ENCODE measurements around the gene DENND6A.
A peak's percentile ranks its signal among the peaks of the same experiment; 100 is the strongest.

Gene DENND6A

DNA sequence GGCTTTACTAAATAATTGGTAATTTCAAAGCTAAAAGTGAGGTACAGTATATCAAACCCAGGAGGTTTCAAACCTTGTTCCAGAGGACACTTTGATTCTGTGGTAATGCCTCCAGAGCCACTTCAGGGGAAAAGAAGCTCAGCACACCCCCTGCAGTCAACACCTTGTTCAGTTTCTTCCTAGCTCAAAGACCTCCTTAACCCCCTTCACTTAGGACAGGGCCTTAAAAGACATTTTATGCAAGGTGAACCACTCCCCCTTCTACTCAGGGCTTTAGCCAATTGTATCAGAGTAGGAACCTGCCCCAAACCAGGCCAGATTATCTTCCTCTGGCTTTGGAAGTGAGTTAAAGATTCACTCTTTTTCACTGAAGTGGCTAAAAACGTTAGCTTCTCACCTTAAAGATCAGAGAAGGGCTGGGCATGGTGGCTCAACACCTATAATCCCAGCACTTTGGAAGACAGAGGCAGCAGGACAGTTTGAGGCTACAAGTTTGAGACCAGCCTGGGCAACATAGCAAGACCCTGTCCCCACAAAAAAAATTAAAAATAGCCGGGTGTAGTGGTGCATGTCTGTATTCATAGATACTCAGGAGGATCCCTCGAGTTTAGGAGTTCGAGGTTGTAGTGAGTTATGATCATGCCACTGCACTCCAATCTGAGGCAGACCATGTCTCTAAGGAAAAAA, 3.4 kb downstream of the DENND6A start:
- CTCF ChIA-PET: interaction anchor here (0.6 kb wide), 1 partner anchor 20 kb away, joined by 3 read pairs; no protein-coding TSS in a partner anchor
- Histone ChIP-seq H3K36me3 (ENCODE audit: control insufficient read depth in 2 of 2, insufficient read depth in 1 of 2, low read length in 2 of 2) (no peaks in the 10 kb centered on the region; a peak in 1 of 3 replicates), H3K4me3 (ENCODE audit: low read depth, low read length) (no peak overlapping the region), H3K4me1 (ENCODE audit: control insufficient read depth, insufficient read depth, low read length) (no peaks in the 10 kb centered on the region), H3K9me3 (ENCODE audit: control insufficient read depth, insufficient read depth, low read depth, low read length) (no peaks in the 10 kb centered on the region), H3K27ac (ENCODE audit: extremely low read depth, low read depth, low read length) (no peak overlapping the region)
- POLR2A ChIA-PET: interaction anchor here (1.2 kb wide), 1 partner anchor 92 kb away, joined by 3 read pairs; the partner anchor contains the start of gene ARF4
- no peak for TF ChIP-seq ZNF335 (tag by site-specific recombination; conservative IDR thresholded peaks at IDR 0.05)
- peak; percentile 64 for TF ChIP-seq ZNF121 (tag by site-specific recombination; IDR thresholded peaks at IDR 0.05)

DNA sequence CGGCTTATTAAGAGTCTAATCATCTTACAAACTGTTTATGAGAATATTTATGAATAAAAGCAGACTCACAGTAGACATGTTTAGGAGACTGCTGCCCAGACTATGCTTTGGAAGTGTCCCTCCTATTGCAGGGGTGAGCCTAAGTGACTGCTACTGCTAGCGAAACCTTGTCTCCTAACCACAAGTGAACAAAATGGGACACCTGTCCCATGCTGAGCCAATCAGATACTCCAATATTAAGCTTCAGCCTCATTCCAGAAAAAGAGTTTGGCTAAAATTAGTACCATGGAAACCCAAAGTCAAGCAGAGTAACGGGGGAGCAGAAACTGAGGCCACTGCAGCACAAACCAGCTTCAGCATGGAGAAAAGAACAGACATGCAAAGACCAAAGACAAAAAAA, 4.6 kb downstream of the DENND6A start:
- no peak overlapping the region for H3K4me3 ChIP-seq (ENCODE audit: low read depth, low read length)
- TF ChIP-seq ZNF664 (tag by site-specific recombination; IDR thresholded peaks at IDR 0.05) (no peak), YY2 (tag by site-specific recombination; IDR thresholded peaks at IDR 0.05) (no peak), ZNF23 (tag by site-specific recombination; IDR thresholded peaks at IDR 0.05; ENCODE audit: borderline replicate concordance) (no peak), ZNF112 (tag by site-specific recombination; IDR thresholded peaks at IDR 0.05) (no peak), ZNF416 (tag by site-specific recombination; IDR thresholded peaks at IDR 0.05) (no peak), ZBTB1 (tag by site-specific recombination; IDR thresholded peaks at IDR 0.05) (no peak), ZNF747 (tag by site-specific recombination; IDR thresholded peaks at IDR 0.05) (no peak), ZNF423 (tag by site-specific recombination; IDR thresholded peaks at IDR 0.05) (no peak), ZNF398 (tag by site-specific recombination; IDR thresholded peaks at IDR 0.05) (no peak), ZNF529 (tag by site-specific recombination; IDR thresholded peaks at IDR 0.05; ENCODE audit: insufficient replicate concordance) (no peak), ZNF426 (tag by site-specific recombination; IDR thresholded peaks at IDR 0.05) (no peak), ZNF404 (tag by site-specific recombination; IDR thresholded peaks at IDR 0.05) (no peak), ZNF175 (tag by site-specific recombination; IDR thresholded peaks at IDR 0.05) (no peak), ZNF843 (tag by site-specific recombination; IDR thresholded peaks at IDR 0.05) (no peak), TCF7L2 (IDR thresholded peaks at IDR 0.05; ENCODE audit: borderline replicate concordance, low read depth, low read length) (no peak), TRIM28 (IDR thresholded peaks at IDR 0.05; ENCODE audit: borderline replicate concordance, low read length) (no peak), ZFHX2 (tag by site-specific recombination; conservative IDR thresholded peaks at IDR 0.05) (no peak)
- TF ChIP-seq, protein P1, sequence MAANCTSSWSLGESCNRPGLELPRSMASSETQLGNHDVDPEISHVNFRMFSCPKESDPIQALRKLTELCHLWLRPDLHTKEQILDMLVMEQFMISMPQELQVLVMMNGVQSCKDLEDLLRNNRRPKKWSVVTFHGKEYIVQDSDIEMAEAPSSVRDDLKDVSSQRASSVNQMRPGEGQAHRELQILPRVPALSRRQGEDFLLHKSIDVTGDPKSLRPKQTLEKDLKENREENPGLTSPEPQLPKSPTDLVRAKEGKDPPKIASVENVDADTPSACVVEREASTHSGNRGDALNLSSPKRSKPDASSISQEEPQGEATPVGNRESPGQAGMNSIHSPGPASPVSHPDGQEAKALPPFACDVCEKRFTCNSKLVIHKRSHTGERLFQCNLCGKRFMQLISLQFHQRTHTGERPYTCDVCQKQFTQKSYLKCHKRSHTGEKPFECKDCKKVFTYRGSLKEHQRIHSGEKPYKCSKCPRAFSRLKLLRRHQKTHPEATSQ (tag by site-specific recombination; IDR thresholded peaks at IDR 0.05): no peak
- H3K4me1 ChIP-seq (ENCODE audit: control insufficient read depth, insufficient read depth, low read length): no peaks in the 10 kb centered on the region
- CTCF ChIA-PET: no interaction called here
- no peaks in the 10 kb centered on the region; a peak in 1 of 3 replicates for H3K36me3 ChIP-seq (ENCODE audit: control insufficient read depth in 2 of 2, insufficient read depth in 1 of 2, low read length in 2 of 2)
- POLR2A ChIA-PET: no interaction called here
- no peaks in the 10 kb centered on the region for H3K9me3 ChIP-seq (ENCODE audit: control insufficient read depth, insufficient read depth, low read depth, low read length)
- H3K27ac ChIP-seq (ENCODE audit: extremely low read depth, low read depth, low read length): no peak overlapping the region

DNA sequence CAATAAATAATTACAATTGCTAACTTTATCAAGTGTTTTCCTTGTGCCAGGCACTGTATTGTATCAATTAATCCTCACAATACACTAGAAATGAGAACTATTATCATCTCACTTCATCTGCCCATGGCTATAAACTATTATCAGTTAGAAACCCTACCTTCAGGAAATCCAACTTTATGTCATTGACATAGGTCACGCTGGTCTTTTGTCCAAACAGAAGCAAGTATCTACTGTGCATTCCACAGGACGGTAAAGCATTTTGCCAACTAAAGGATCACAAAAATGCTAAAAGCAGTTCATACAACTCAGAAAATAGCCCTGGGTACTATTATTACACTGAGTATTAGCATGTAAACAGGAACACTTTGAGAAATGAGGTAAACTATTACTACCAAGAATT, 9.6 kb downstream of the DENND6A start:
- H3K36me3 ChIP-seq (ENCODE audit: control insufficient read depth in 2 of 2, insufficient read depth in 1 of 2, low read length in 2 of 2): peaks cover 0 to 16% of the 10 kb centered on the region in 2 experiments; a peak in 2 of 3 replicates
- no peaks in the 10 kb centered on the region for H3K4me1 ChIP-seq (ENCODE audit: control insufficient read depth, insufficient read depth, low read length)
- ChIA-PET CTCF (no interaction called here), POLR2A (no interaction called here)
- no peaks in the 10 kb centered on the region for H3K9me3 ChIP-seq (ENCODE audit: control insufficient read depth, insufficient read depth, low read depth, low read length)
- H3K4me3 ChIP-seq (ENCODE audit: low read depth, low read length): no peak overlapping the region
- H3K27ac ChIP-seq (ENCODE audit: extremely low read depth, low read depth, low read length): no peak overlapping the region
- no peak for TF ChIP-seq ZFHX2 (tag by site-specific recombination; conservative IDR thresholded peaks at IDR 0.05)
- TF ChIP-seq ZSCAN30 (tag by site-specific recombination; IDR thresholded peaks at IDR 0.05): no peak
- TF ChIP-seq ZNF548 (tag by site-specific recombination; IDR thresholded peaks at IDR 0.05): no peak
- TF ChIP-seq, protein P2, sequence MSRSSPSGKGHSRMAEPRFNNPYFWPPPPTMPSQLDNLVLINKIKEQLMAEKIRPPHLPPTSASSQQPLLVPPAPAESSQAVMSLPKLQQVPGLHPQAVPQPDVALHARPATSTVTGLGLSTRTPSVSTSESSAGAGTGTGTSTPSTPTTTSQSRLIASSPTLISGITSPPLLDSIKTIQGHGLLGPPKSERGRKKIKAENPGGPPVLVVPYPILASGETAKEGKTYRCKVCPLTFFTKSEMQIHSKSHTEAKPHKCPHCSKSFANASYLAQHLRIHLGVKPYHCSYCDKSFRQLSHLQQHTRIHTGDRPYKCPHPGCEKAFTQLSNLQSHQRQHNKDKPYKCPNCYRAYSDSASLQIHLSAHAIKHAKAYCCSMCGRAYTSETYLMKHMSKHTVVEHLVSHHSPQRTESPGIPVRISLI (tag by site-specific recombination; IDR thresholded peaks at IDR 0.05): no peak
- TF ChIP-seq GFI1B (tag by site-specific recombination; IDR thresholded peaks at IDR 0.05): no peak
- TF ChIP-seq, protein P3, sequence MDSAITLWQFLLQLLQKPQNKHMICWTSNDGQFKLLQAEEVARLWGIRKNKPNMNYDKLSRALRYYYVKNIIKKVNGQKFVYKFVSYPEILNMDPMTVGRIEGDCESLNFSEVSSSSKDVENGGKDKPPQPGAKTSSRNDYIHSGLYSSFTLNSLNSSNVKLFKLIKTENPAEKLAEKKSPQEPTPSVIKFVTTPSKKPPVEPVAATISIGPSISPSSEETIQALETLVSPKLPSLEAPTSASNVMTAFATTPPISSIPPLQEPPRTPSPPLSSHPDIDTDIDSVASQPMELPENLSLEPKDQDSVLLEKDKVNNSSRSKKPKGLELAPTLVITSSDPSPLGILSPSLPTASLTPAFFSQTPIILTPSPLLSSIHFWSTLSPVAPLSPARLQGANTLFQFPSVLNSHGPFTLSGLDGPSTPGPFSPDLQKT (IDR thresholded peaks at IDR 0.05; ENCODE audit: borderline replicate concordance, low read depth, low read length): no peak
- TF ChIP-seq ZNF394 (tag by site-specific recombination; IDR thresholded peaks at IDR 0.05; ENCODE audit: borderline replicate concordance): no peak
- no peak for TF ChIP-seq ZNF426 (tag by site-specific recombination; IDR thresholded peaks at IDR 0.05)
- TF ChIP-seq BCL11B (tag by site-specific recombination; IDR thresholded peaks at IDR 0.05; ENCODE audit: low read depth): no peak
- no peak for TF ChIP-seq ZNF311 (tag by site-specific recombination; IDR thresholded peaks at IDR 0.05; ENCODE audit: borderline replicate concordance)
